Stimulated activated effector memory CD8-positive, alpha-beta T cell treated with anti-CD3 and anti-CD28 coated beads, Interleukin-12 subunit alpha, Interleukin-12 subunit beta, amount 100 ng/mL, for 72 hours (primary cell): ENCODE measurements around the gene THNSL1.
"Not testable (repeated sequence)": the region's sequence is repeated elsewhere in the genome, so short reads cannot be mapped to it uniquely, and the experiment has no call there.

Experiments used
- ATAC-seq: fragments of 150-1000 bp; cut with Tn5 transposase; 2 replicates; pipeline ENCODE4 v1.10.0; 2021
- DNase-seq, 2 donors: peaks; one replicate each; pipeline ENCODE4 v3.0.0; 2021 to 2022; ENCODE audit warnings: low spot score in 2 of 2
- H3K27ac Mint-ChIP-seq: one replicate; pipeline ENCODE4 v1.8.0; 2022; ENCODE audit warnings: mild to moderate bottlenecking, mixed read lengths
- H3K36me3 Mint-ChIP-seq: one replicate; pipeline ENCODE4 v1.8.0; 2022; ENCODE audit warnings: mild to moderate bottlenecking, mixed read lengths
- H3K4me1 Mint-ChIP-seq: one replicate; pipeline ENCODE4 v1.8.0; 2022; ENCODE audit warnings: mixed read lengths
- H3K4me3 Mint-ChIP-seq: one replicate; pipeline ENCODE4 v1.8.0; 2022; ENCODE audit warnings: mild to moderate bottlenecking, mixed read lengths
- H3K9me3 Mint-ChIP-seq: one replicate; pipeline ENCODE4 v1.8.0; 2022; ENCODE audit warnings: mixed read lengths

THNSL1 gene

DNA sequence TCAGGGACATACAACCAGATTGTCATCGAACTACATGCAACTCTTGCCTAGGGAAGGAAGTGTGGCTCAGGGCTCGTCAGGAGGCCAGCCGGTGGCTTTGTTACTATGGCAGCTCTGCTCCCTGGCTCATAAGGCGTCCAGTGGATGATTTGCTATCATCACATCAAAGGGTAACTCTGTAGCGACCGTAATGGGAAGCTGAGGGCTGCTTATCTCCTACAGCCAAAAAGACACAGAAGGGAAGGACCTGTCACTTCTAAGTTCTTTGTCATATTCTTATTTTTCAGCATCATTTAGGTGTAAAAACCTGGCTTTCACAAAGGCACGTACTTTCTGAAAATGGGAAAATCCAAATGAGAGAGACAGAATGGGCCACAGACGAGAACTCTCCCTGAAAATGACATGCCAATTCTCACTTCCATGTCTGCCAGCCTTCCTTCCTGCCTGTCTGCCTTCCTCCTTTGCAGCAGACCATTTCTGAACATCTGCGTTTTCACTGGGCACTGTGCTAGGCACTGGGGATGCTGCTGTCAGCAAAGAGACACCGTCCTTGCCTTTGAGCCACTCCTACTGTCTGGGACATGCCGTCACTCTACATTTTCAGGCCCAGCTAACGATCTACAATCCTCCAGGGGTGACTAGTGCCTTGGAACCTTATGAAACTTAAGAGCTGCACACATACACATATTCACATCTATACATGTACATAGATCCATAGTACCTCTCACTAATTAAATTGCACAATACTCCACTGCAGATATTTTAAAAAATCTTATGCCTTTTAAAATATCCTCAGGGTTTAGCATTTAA lies 27.4 kb upstream of the THNSL1 start:
- DNase-seq = no peak
- Mint-ChIP-seq H3K4me3 (no peak overlapping the region), H3K36me3 (no peaks in the 10 kb centered on the region), H3K4me1 (no peaks in the 10 kb centered on the region), H3K9me3 (no peaks in the 10 kb centered on the region), H3K27ac (no peak overlapping the region)
- no peak for ATAC-seq

- no peaks in the 10 kb centered on the region for H3K36me3 Mint-ChIP-seq
- no peaks in the 10 kb centered on the region for H3K9me3 Mint-ChIP-seq
- no peaks in the 10 kb centered on the region for H3K4me1 Mint-ChIP-seq
- no peak for ATAC-seq
- DNase-seq = no peak
- no peak overlapping the region for H3K4me3 Mint-ChIP-seq
- no peak overlapping the region for H3K27ac Mint-ChIP-seq
Observed at GRCh38 chr10:24989867-24990266, 26.5 kb upstream of the THNSL1 start.

DNA sequence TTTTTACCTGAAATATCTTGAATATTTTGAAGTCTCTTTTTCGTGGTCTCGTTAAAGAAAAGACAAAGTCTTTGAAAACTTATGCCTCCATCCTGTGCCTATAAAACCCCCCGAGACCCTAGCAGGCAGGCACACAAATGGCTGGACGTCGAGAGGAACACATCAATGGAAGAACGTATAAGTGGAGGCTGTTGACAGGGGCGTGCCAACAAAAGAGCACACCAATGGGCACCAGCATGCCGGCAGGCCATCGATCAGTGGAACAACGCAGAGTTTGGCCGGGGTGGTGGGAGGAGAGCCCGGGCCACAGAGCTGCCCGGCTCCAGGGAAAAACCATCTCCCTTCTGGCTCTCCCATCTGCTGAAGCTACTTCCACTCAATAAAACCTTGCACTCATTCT lies 25.1 kb upstream of the THNSL1 start:
- Mint-ChIP-seq H3K36me3 (no peaks in the 10 kb centered on the region), H3K4me1 (no peaks in the 10 kb centered on the region), H3K27ac (no peak overlapping the region), H3K9me3 (no peaks in the 10 kb centered on the region), H3K4me3 (no peak overlapping the region)
- no peak for ATAC-seq
- DNase-seq = no peak

DNA sequence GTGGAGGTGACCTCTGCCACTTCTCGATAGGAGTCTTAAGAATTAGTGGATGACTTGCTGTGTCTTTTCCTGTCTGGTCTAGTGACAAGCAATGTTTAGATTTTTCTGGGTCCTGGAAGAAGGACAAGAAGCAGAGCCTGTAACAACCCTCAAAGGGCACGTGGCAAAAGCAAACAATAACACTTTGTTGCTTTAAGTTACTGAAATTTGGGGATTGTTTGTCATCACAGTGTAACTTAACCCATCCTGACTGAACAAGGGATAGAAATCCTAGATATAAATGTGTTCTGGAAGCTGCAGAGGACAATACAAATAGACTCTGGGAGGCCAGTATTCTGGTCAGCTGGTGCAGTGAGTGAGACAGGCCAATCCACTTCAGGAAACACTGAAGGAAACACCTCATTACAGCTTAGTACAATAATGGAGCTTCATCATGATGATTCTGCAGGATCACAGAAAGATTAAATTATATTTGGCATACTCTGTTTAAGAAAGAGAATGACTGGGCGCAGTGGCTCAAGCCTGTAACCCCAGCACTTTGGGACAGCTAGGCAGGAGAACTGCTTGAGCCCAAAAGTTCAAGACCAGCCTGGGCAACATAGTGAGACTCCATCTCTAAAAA lies 23.8 kb upstream of the THNSL1 start:
- ATAC-seq = no peak
- DNase-seq = no peak
- no peaks in the 10 kb centered on the region for H3K36me3 Mint-ChIP-seq
- H3K9me3 Mint-ChIP-seq = no peaks in the 10 kb centered on the region
- H3K4me1 Mint-ChIP-seq = no peaks in the 10 kb centered on the region
- H3K4me3 Mint-ChIP-seq = no peak overlapping the region
- no peak overlapping the region for H3K27ac Mint-ChIP-seq

- DNase-seq = no peak
- Mint-ChIP-seq H3K27ac (no peak overlapping the region), H3K4me3 (no peak overlapping the region), H3K9me3 (no peaks in the 10 kb centered on the region), H3K4me1 (no peaks in the 10 kb centered on the region), H3K36me3 (no peaks in the 10 kb centered on the region)
- no peak for ATAC-seq
Observed at GRCh38 chr10:24993237-24993958, 23.0 kb upstream of the THNSL1 start.

DNA sequence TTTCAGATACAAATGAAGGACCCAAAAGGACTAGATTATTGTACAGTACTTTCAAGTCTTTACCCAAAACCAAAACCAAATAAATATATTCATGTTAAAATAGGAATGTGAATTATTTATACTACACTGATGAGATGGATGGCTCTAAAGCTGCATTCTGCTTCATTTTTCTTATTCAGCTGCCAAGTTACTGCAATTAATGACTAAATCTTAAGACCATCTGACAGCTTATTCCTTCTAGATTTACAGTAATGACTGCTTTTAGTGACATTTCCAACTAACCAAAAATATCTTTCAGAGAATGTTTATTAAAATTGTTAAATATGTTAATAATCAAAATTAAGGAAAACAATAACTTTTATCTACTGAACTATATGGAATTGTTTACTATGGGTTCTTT lies 21.3 kb upstream of the THNSL1 start:
- Mint-ChIP-seq H3K4me3 (no peak overlapping the region), H3K36me3 (no peaks in the 10 kb centered on the region), H3K9me3 (no peaks in the 10 kb centered on the region), H3K27ac (no peak overlapping the region), H3K4me1 (no peaks in the 10 kb centered on the region)
- ATAC-seq = no peak
- DNase-seq = no peak

- ATAC-seq (no peak), DNase-seq (no peak)
- no peaks in the 10 kb centered on the region for H3K4me1 Mint-ChIP-seq
- peaks cover 15% of the 10 kb centered on the region for H3K9me3 Mint-ChIP-seq
- H3K27ac Mint-ChIP-seq = no peak overlapping the region
- no peak overlapping the region for H3K4me3 Mint-ChIP-seq
- no peaks in the 10 kb centered on the region for H3K36me3 Mint-ChIP-seq
Observed at GRCh38 chr10:24998044-24998443, 18.4 kb upstream of the THNSL1 start.

GRCh38 chr10:25011591-25011990 lies 4.8 kb upstream of the THNSL1 start:
- not testable (repeated sequence) for DNase-seq, H3K4me3 Mint-ChIP-seq, H3K27ac Mint-ChIP-seq, ATAC-seq, H3K9me3 Mint-ChIP-seq, H3K4me1 Mint-ChIP-seq
- H3K36me3 Mint-ChIP-seq = peaks cover 11% of the 10 kb centered on the region

GRCh38 chr10:25014579-25014978 lies 1.8 kb upstream of the THNSL1 start:
- peaks cover 2% of the 10 kb centered on the region for H3K9me3 Mint-ChIP-seq
- no peak for ATAC-seq
- no peak for DNase-seq
- H3K36me3 Mint-ChIP-seq = peaks cover 20% of the 10 kb centered on the region
- no peak overlapping the region for H3K4me3 Mint-ChIP-seq
- no peak overlapping the region for H3K27ac Mint-ChIP-seq
- peaks cover 16% of the 10 kb centered on the region for H3K4me1 Mint-ChIP-seq

DNA sequence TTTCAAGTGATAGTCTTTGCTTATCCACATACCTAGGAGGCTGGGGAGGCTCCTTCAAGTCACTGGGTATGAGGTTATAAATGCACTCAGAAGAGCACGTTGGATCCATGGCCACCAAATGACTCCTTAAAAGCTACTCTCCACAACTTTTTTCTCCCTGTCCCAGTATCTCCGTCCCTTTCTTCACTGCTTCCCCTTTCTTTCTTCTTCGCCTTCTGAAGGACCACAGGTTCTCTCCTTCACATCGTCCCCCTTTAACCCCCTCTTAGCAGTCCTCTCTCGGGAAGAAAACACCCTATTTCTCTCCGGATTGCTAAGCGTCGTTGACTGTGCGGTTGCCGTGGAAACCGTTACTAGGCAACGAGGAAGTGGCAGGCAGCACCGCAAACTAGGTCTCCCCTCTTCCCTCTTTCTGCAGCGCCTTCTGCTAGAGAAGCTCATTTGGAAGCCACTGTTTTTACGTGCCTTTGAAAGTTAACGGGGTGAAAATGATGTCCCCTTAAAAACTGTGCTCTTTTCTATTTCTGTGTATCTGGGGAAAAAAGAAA lies 510 bp upstream of the THNSL1 start, which contains the start of gene ENKUR:
ENKUR (minus strand) TSS at position 331 of the 548 bp plus-strand sequence; CDS start at position 109, 222 bp downstream.
- peak; percentile 88 to 95 for DNase-seq
- peaks cover 20% of the 10 kb centered on the region for H3K36me3 Mint-ChIP-seq
- H3K9me3 Mint-ChIP-seq = peaks cover 2% of the 10 kb centered on the region
- ATAC-seq = peak; percentile 71
- H3K27ac Mint-ChIP-seq = peak within 1 kb of the TSS; percentile 98
- peaks cover 16% of the 10 kb centered on the region for H3K4me1 Mint-ChIP-seq
- peak within 1 kb of the TSS; percentile 84 for H3K4me3 Mint-ChIP-seq

- H3K4me3 Mint-ChIP-seq = peak overlapping the region; percentile 84
- H3K36me3 Mint-ChIP-seq = peaks cover 20% of the 10 kb centered on the region
- ATAC-seq = no peak
- H3K4me1 Mint-ChIP-seq = peaks cover 16% of the 10 kb centered on the region
- no peak for DNase-seq
- H3K9me3 Mint-ChIP-seq = peaks cover 2% of the 10 kb centered on the region
- peak overlapping the region; percentile 98 for H3K27ac Mint-ChIP-seq
Observed at GRCh38 chr10:25017154-25017590, 760 bp downstream of the THNSL1 start.

GRCh38 chr10:25017661-25018060 lies 1.2 kb downstream of the THNSL1 start:
- DNase-seq (no peak), ATAC-seq (no peak)
- peaks cover 20% of the 10 kb centered on the region for H3K36me3 Mint-ChIP-seq
- H3K9me3 Mint-ChIP-seq = peaks cover 2% of the 10 kb centered on the region
- H3K4me3 Mint-ChIP-seq = peak overlapping the region; percentile 84
- peak overlapping the region; percentile 98 for H3K27ac Mint-ChIP-seq
- H3K4me1 Mint-ChIP-seq = peaks cover 16% of the 10 kb centered on the region

GRCh38 chr10:25018703-25019102 lies 2.3 kb downstream of the THNSL1 start:
- ATAC-seq = no peak
- peak overlapping the region; percentile 98 for H3K27ac Mint-ChIP-seq

GRCh38 chr10:25023278-25023677 lies 6.9 kb downstream of the THNSL1 start:
- Mint-ChIP-seq H3K4me3 (no peak overlapping the region), H3K4me1 (no peaks in the 10 kb centered on the region), H3K36me3 (no peaks in the 10 kb centered on the region), H3K27ac (no peak overlapping the region), H3K9me3 (no peaks in the 10 kb centered on the region)
- DNase-seq = no peak
- no peak for ATAC-seq

More at GRCh38 chr10:25018703-25019102, 2.3 kb downstream of the THNSL1 start:
- H3K4me3 Mint-ChIP-seq = no peak overlapping the region
- peaks cover 20% of the 10 kb centered on the region for H3K36me3 Mint-ChIP-seq
- no peaks in the 10 kb centered on the region for H3K9me3 Mint-ChIP-seq
- H3K4me1 Mint-ChIP-seq = peaks cover 16% of the 10 kb centered on the region
- DNase-seq = no peak

DNA sequence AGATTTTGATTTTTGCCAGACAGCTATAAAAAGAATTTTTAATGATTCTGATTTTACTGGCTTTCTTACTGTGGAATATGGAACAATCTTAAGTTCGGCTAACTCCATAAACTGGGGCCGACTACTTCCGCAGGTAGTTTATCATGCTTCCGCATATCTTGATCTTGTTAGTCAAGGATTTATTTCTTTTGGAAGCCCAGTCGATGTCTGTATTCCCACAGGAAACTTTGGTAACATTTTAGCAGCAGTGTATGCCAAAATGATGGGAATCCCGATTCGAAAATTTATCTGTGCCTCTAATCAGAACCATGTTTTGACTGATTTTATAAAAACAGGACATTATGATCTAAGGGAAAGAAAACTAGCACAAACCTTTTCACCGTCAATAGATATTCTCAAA lies 8.1 kb downstream of the THNSL1 start:
- ATAC-seq (no peak), DNase-seq (no peak)
- Mint-ChIP-seq H3K4me1 (no peaks in the 10 kb centered on the region), H3K36me3 (no peaks in the 10 kb centered on the region), H3K9me3 (no peaks in the 10 kb centered on the region), H3K4me3 (no peak overlapping the region), H3K27ac (no peak overlapping the region)
